ENCODE measurements around the gene RAP2C. TPM values are rescaled to one million over a fixed set of nuclear protein-coding genes. Genes with fewer than 3 reads are reported as not detected.

RAP2C gene
- total RNA-seq, 1 experiment from 2014 or later: 52.7 TPM

DNA sequence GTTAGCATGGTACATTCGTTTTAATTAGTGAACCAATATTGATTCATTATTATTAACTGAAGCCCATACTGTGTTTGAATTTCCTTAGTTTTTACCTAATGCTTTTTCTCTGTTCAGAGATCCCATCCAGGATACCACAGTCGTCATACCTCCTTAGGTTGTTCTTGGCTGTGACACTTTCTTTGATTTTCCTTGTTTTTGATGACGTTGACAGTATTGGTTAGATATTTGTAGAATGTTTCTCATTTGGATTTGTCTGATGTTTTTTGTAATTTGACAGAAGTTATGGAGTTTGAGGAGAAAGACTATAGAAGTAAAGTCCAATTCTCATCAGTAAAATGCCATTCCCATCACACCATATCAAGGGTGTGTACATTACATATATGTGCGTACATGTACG is 16.2 kb upstream of the RAP2C start:
- H4K5ac ChIP-seq (ENCODE audit: insufficient read length, low read depth, low read length): no peak overlapping the region
- no peak overlapping the region for H3K4me3 Mint-ChIP-seq
- H3K14ac ChIP-seq (ENCODE audit: insufficient read depth, low read length): no peak overlapping the region
- no peak overlapping the region for H3K56ac ChIP-seq (ENCODE audit: insufficient read length, low read depth, low read length)
- no peaks in the 10 kb centered on the region for H3K27me3 ChIP-seq (ENCODE audit: insufficient read depth, low read length)
- no peaks in the 10 kb centered on the region for H3K9me3 ChIP-seq (ENCODE audit: control insufficient read depth, low read depth, low read length)
- H3K4me2 ChIP-seq (ENCODE audit: insufficient read depth, insufficient read length, low read length): no peak overlapping the region
- no peaks in the 10 kb centered on the region for H3K79me1 ChIP-seq (ENCODE audit: insufficient read depth, low read depth, low read length, poor library complexity, severe bottlenecking)
- no peak overlapping the region for H4K8ac ChIP-seq (replicated peaks; ENCODE audit: insufficient read length, low read depth, low read length)
- H3T11ph ChIP-seq (ENCODE audit: low read length): no peak overlapping the region
- no peaks in the 10 kb centered on the region for H3K36me3 Mint-ChIP-seq (ENCODE audit: insufficient read depth in 1 of 3, low read depth in 3 of 3)
- H3K27ac Mint-ChIP-seq: no peak overlapping the region
- no peak overlapping the region for H2AFZ ChIP-seq (ENCODE audit: low read length)
- no peak overlapping the region for H3K27ac ChIP-seq (ENCODE audit: insufficient read length, low read depth, low read length)
- no peaks in the 10 kb centered on the region for H4K20me1 ChIP-seq (ENCODE audit: control insufficient read depth, insufficient read depth, insufficient read length)
- peaks cover 4 to 6% of the 10 kb centered on the region in 2 experiments; a peak in 2 of 4 replicates for H3K4me1 Mint-ChIP-seq
- H2BK120ac ChIP-seq (ENCODE audit: low read depth, low read length, poor library complexity, severe bottlenecking): no peak overlapping the region
- H3K23me2 ChIP-seq (ENCODE audit: insufficient read length, low read depth, low read length, poor library complexity, severe bottlenecking): no peaks in the 10 kb centered on the region
- H2AK5ac ChIP-seq (ENCODE audit: insufficient read length, low read length): no peak overlapping the region
- H4K91ac ChIP-seq (ENCODE audit: insufficient read length, low read depth, low read length): no peak overlapping the region
- H3K18ac ChIP-seq (ENCODE audit: insufficient read length, low read depth, low read length): no peak overlapping the region
- H3K23ac ChIP-seq (ENCODE audit: insufficient read length, low read depth, low read length): no peak overlapping the region
- no peak overlapping the region for H2BK20ac ChIP-seq (ENCODE audit: low read depth, low read length, poor library complexity, severe bottlenecking)
- no CpG with 5 or more reads among the region's 5 CpGs for WGBS (ENCODE audit: extremely low coverage, insufficient read length, low lambda C conversion rate)
- H3K9ac ChIP-seq (ENCODE audit: extremely low read depth, insufficient read length, low read length): no peak overlapping the region
- H2BK15ac ChIP-seq (ENCODE audit: low read depth, low read length): no peak overlapping the region
- H3K9me3 Mint-ChIP-seq: no peaks in the 10 kb centered on the region
- no peaks in the 10 kb centered on the region for H3K4me1 ChIP-seq (ENCODE audit: insufficient read depth, low read length)
- H2BK5ac ChIP-seq (ENCODE audit: insufficient read length, low read length): no peak overlapping the region
- no peak overlapping the region for H3K4ac ChIP-seq (ENCODE audit: low read depth, low read length)
- TF ChIP-seq, protein P1, sequence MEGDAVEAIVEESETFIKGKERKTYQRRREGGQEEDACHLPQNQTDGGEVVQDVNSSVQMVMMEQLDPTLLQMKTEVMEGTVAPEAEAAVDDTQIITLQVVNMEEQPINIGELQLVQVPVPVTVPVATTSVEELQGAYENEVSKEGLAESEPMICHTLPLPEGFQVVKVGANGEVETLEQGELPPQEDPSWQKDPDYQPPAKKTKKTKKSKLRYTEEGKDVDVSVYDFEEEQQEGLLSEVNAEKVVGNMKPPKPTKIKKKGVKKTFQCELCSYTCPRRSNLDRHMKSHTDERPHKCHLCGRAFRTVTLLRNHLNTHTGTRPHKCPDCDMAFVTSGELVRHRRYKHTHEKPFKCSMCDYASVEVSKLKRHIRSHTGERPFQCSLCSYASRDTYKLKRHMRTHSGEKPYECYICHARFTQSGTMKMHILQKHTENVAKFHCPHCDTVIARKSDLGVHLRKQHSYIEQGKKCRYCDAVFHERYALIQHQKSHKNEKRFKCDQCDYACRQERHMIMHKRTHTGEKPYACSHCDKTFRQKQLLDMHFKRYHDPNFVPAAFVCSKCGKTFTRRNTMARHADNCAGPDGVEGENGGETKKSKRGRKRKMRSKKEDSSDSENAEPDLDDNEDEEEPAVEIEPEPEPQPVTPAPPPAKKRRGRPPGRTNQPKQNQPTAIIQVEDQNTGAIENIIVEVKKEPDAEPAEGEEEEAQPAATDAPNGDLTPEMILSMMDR (conservative IDR thresholded peaks at IDR 0.05): no peak
- H3K79me2 ChIP-seq (ENCODE audit: insufficient read depth, low read length): no peaks in the 10 kb centered on the region
- no peaks in the 10 kb centered on the region; the same call in 1 of the 2 replicates for H3K27me3 Mint-ChIP-seq (ENCODE audit: low read depth)
- no peak for DNase-seq
- no peak overlapping the region for H2BK12ac ChIP-seq (ENCODE audit: insufficient read length, low read depth, low read length)
